ENCODE data around the gene HDAC5. TPM values are rescaled to one million over a fixed set of nuclear protein-coding genes. Genes with fewer than 3 reads are reported as not detected.
A peak's percentile ranks its signal among the peaks of the same experiment; 100 is the strongest.

HDAC5 gene
- total and polyA plus RNA-seq, 5 experiments from 2014 or later, result 25.3 to 73.8 (median 41.8) TPM

GRCh38 chr17:44113868-44114840 lies 9.3 kb downstream of the HDAC5 start:
- no peak overlapping the region for H3K4me3 Mint-ChIP-seq

GRCh38 chr17:44113382-44113781 lies 10.1 kb downstream of the HDAC5 start:
- H3K4me1 Mint-ChIP-seq, result peaks cover 36 to 77% (median 55%) of the 10 kb centered on the region in 4 donors
- no peak for DNase-seq
- POLR2A ChIA-PET, result interaction anchor here (0.6 to 0.8 kb wide), 2 partner anchors 9 to 49 kb away, joined by 3 to 5 read pairs; no protein-coding TSS in a partner anchor
- H3K27ac Mint-ChIP-seq, result peak overlapping the region in 7 of 10 donors; percentile 20 to 79 (median 54)
- H3K4me3 Mint-ChIP-seq, result peak overlapping the region in 1 of 10 donors; percentile 45
- H3K27me3 Mint-ChIP-seq, result no peaks in the 10 kb centered on the region
- no peak for ATAC-seq
- H3K9me3 Mint-ChIP-seq, result no peaks in the 10 kb centered on the region
- H3K36me3 Mint-ChIP-seq, result peaks cover 0 to 28% (median 0%) of the 10 kb centered on the region in 3 donors

More at GRCh38 chr17:44113868-44114840, 9.3 kb downstream of the HDAC5 start:
- H3K27ac Mint-ChIP-seq, result peak overlapping the region in 6 of 10 donors; percentile 20 to 79 (median 60)
- DNase-seq (no peak), ATAC-seq (no peak)
- H3K27me3 Mint-ChIP-seq, result no peaks in the 10 kb centered on the region
- H3K36me3 Mint-ChIP-seq, result peaks cover 0 to 24% (median 0%) of the 10 kb centered on the region in 3 donors
- peaks cover 40 to 84% (median 61%) of the 10 kb centered on the region in 4 donors for H3K4me1 Mint-ChIP-seq
- POLR2A ChIA-PET, result interaction anchor here (0.6 to 1.1 kb wide), 2 partner anchors 9 to 48 kb away, joined by 3 to 5 read pairs; partner anchors contain the start of gene HDAC5
- no peaks in the 10 kb centered on the region for H3K9me3 Mint-ChIP-seq

GRCh38 chr17:44112284-44113280 lies 10.9 kb downstream of the HDAC5 start:
- ATAC-seq (no peak), DNase-seq (no peak)
- H3K27ac Mint-ChIP-seq, result peak overlapping the region in 9 of 10 donors; percentile 44 to 79 (median 62)
- H3K4me3 Mint-ChIP-seq, result peak overlapping the region in 3 of 10 donors; percentile 11 to 71 (median 50)
- peaks cover 0 to 33% (median 0%) of the 10 kb centered on the region in 3 donors for H3K36me3 Mint-ChIP-seq
- peaks cover 34 to 72% (median 52%) of the 10 kb centered on the region in 4 donors for H3K4me1 Mint-ChIP-seq
- H3K9me3 Mint-ChIP-seq, result no peaks in the 10 kb centered on the region
- POLR2A ChIA-PET, result interaction anchor here (0.6 to 1.9 kb wide), 4 partner anchors 10 to 78 kb away, joined by 3 to 16 read pairs (median 4); partner anchors contain the start of genes HDAC5 and TMUB2
- H3K27me3 Mint-ChIP-seq, result no peaks in the 10 kb centered on the region

GRCh38 chr17:44111777-44112176 lies 11.7 kb downstream of the HDAC5 start:
- DNase-seq (no peak), ATAC-seq (no peak)
- POLR2A ChIA-PET, result interaction anchor here (0.6 to 1.9 kb wide), 4 partner anchors 11 to 79 kb away, joined by 3 to 16 read pairs (median 4); partner anchors contain the start of genes HDAC5 and TMUB2
- Mint-ChIP-seq H3K4me3 (peak overlapping the region; percentile 12 to 80 (median 66)), H3K27me3 (no peaks in the 10 kb centered on the region), H3K27ac (peak overlapping the region in 9 of 10 donors; percentile 8 to 90 (median 66)), H3K9me3 (no peaks in the 10 kb centered on the region), H3K36me3 (peaks cover 0 to 28% (median 0%) of the 10 kb centered on the region in 3 donors), H3K4me1 (peaks cover 33 to 68% (median 48%) of the 10 kb centered on the region in 4 donors)

- peak overlapping the region in 3 of 10 donors; percentile 19 to 67 (median 46) for H3K27ac Mint-ChIP-seq
- POLR2A ChIA-PET, result interaction anchor here (0.5 to 1.9 kb wide), 4 partner anchors 10 to 78 kb away, joined by 3 to 16 read pairs (median 4); partner anchors contain the start of genes HDAC5 and TMUB2
- peaks cover 27 to 61% (median 45%) of the 10 kb centered on the region in 4 donors for H3K4me1 Mint-ChIP-seq
- peak; percentile 78 to 81 for ATAC-seq
- DNase-seq, result peak; percentile 40 to 87 (median 62)
- peak overlapping the region; percentile 32 to 80 (median 66) for H3K4me3 Mint-ChIP-seq
- peaks cover 0 to 21% (median 0%) of the 10 kb centered on the region in 3 donors for H3K36me3 Mint-ChIP-seq
- H3K27me3 Mint-ChIP-seq, result no peaks in the 10 kb centered on the region
- H3K9me3 Mint-ChIP-seq, result no peaks in the 10 kb centered on the region
Observed at GRCh38 chr17:44110823-44111633, 12.4 kb downstream of the HDAC5 start.

- Mint-ChIP-seq H3K4me1 (peaks cover 25 to 52% (median 42%) of the 10 kb centered on the region in 4 donors), H3K27me3 (no peaks in the 10 kb centered on the region), H3K27ac (peak overlapping the region in 1 of 10 donors; percentile 22), H3K4me3 (peak overlapping the region in 7 of 10 donors; percentile 2 to 79 (median 38)), H3K36me3 (peaks cover 0 to 19% (median 0%) of the 10 kb centered on the region in 3 donors), H3K9me3 (no peaks in the 10 kb centered on the region)
- POLR2A ChIA-PET, result interaction anchor here (1.9 kb wide), 1 partner anchor 13 kb away, joined by 16 read pairs; the partner anchor contains the start of gene HDAC5
- DNase-seq (no peak), ATAC-seq (no peak)
Observed at GRCh38 chr17:44110011-44110686, 13.3 kb downstream of the HDAC5 start.

- Mint-ChIP-seq H3K27ac (no peak overlapping the region), H3K4me1 (peaks cover 28 to 49% (median 40%) of the 10 kb centered on the region in 4 donors), H3K4me3 (no peak overlapping the region), H3K27me3 (no peaks in the 10 kb centered on the region), H3K9me3 (no peaks in the 10 kb centered on the region), H3K36me3 (peaks cover 0 to 21% (median 0%) of the 10 kb centered on the region in 3 donors)
- POLR2A ChIA-PET, result no interaction called here
- no peak for DNase-seq
- ATAC-seq, result no peak
Observed at GRCh38 chr17:44109312-44109630, 14.2 kb downstream of the HDAC5 start.

- H3K27ac Mint-ChIP-seq, result peak overlapping the region in 1 of 10 donors; percentile 21
- no peaks in the 10 kb centered on the region for H3K9me3 Mint-ChIP-seq
Observed at GRCh38 chr17:44108440-44109311, 14.8 kb downstream of the HDAC5 start.

GRCh38 chr17:44106801-44107200 lies 16.6 kb downstream of the HDAC5 start:
- POLR2A ChIA-PET, result interaction anchor here (0.5 to 1.1 kb wide), 4 partner anchors 14 to 65 kb away, joined by 3 to 6 read pairs (median 4); partner anchors contain the start of gene HDAC5
- peaks cover 18 to 32% (median 25%) of the 10 kb centered on the region in 4 donors for H3K4me1 Mint-ChIP-seq
- no peak for DNase-seq
- no peak for ATAC-seq
- H3K4me3 Mint-ChIP-seq, result no peak overlapping the region
- no peaks in the 10 kb centered on the region for H3K27me3 Mint-ChIP-seq
- no peaks in the 10 kb centered on the region for H3K9me3 Mint-ChIP-seq
- peaks cover 0 to 23% (median 2%) of the 10 kb centered on the region in 3 donors for H3K36me3 Mint-ChIP-seq
- H3K27ac Mint-ChIP-seq, result peak overlapping the region in 1 of 10 donors; percentile 35

More at GRCh38 chr17:44108440-44109311, 14.8 kb downstream of the HDAC5 start:
- Mint-ChIP-seq H3K36me3 (peaks cover 0 to 21% (median 0%) of the 10 kb centered on the region in 3 donors), H3K4me1 (peaks cover 28 to 43% (median 38%) of the 10 kb centered on the region in 4 donors), H3K27me3 (no peaks in the 10 kb centered on the region), H3K4me3 (no peak overlapping the region)
- DNase-seq (no peak), ATAC-seq (no peak)
- POLR2A ChIA-PET, result no interaction called here

- DNase-seq (no peak), ATAC-seq (no peak)
- POLR2A ChIA-PET, result interaction anchor here (0.6 kb wide), 1 partner anchor 405 kb away, joined by 3 read pairs; no protein-coding TSS in a partner anchor
- Mint-ChIP-seq H3K4me1 (peaks cover 9 to 24% (median 19%) of the 10 kb centered on the region in 4 donors), H3K4me3 (no peak overlapping the region), H3K9me3 (no peaks in the 10 kb centered on the region), H3K36me3 (peaks cover 0 to 25% (median 2%) of the 10 kb centered on the region in 3 donors), H3K27me3 (no peaks in the 10 kb centered on the region), H3K27ac (no peak overlapping the region)
Observed at GRCh38 chr17:44105941-44106340, 17.5 kb downstream of the HDAC5 start.

All from naive thymus-derived CD8-positive, alpha-beta T cell (primary cell).